HG02884 (cell line): ENCODE results near the gene GABBR2.

Source experiments
- ATAC-seq: cut with Tn5 transposase; IDR thresholded peaks from one replicate; pipeline ENCODE4 v1.9.1; 2021; ENCODE audit warnings: mild to moderate bottlenecking, moderate library complexity; ENCODE audit not compliant: unreplicated experiment

Gene GABBR2

DNA sequence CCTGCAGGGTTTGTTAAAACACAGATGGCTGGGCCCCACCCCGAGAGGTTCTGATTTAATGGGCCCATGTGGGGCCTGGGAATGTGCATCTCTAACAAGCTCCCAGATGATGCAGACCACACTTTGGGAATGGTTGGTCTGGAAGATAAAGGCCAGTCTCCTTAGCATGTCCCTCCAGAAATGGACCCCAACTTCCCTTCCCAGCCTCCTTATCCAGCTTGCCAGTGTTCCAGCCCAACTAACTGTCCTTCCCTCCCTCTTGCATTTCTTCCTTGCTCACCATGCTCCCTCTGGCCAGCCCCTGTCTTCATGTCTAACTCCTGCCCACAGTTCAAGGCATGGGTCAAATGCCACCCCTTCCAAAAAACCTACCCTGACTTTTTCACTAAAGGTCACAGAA lies 257.2 kb downstream of the GABBR2 start:
- ATAC-seq: no peak

DNA sequence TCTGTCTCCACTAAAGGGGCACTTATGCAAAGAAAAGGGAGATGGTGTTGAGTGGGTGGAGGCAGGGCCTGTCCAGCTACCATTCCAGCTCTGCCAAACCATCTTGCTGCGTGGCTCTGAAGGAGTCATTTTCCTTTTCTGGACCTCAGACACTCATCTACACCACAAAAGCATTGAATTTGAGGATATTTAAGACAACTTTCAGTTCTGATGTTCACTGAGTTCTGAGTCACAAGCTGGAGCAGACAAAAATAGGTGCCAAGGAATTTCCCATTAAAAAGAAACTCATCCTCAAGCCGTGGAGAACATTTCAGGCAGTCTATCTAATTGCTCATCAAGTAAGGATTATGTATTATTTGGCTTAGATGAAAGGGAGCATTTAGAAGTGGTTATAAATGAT lies 258.2 kb downstream of the GABBR2 start:
- no peak for ATAC-seq

DNA sequence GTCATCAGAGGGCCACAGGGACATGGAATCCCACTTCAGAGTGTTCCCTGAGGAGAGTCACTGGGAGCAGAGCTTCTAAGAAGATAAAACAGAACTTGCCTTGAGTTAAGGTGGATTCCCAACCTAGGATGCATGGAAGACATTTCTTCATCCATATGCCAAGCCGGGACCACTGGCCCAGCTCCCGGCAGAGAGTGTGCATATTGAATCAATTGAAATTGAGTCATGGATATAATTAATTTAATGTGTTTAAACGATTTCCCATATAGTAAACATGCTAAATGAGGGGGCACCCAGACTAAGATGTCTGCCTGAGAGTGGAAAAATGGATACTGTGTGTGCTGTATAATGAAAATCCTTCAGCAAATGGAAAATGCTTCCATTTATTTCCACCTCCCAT lies 258.9 kb downstream of the GABBR2 start:
- ATAC-seq: no peak

DNA sequence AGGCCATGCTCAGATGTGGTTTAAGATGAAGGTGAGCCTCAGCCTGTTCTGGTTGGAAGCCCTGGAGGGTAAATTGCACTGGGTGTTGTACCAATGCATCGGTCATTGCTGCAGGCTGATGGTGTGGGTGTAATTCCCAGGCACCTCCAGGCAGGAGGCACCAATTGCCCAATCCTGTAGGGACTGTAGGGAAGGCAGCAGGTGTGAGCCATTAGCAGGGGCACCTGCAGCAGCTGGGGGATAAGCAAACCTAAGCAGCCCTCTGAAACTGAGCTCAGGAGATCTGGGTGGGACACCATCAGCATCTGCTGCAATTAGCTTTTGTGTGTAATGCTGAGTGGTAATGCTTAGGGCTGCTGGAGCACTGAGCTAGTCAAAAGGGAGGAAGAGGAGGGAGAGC lies 263.2 kb downstream of the GABBR2 start:
- no peak for ATAC-seq

DNA sequence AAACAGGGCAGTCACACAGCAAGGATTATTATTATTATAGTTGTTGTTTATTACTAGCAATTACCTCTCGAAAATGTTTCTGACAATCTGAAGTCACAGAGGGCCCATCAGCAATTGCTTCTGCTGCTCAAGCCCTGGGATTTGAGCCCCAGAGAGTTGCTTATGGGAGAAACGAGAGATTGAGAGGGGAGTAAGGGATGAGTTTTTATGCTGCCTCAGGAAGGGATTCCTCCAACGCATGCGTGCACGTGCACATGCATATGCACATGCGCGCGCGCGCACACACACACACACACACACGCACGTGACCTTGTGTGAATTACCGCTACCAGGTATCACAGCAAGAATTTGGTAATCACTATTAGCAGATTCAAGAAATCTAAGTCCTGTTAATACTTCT lies 264.1 kb downstream of the GABBR2 start:
- ATAC-seq: no peak

DNA sequence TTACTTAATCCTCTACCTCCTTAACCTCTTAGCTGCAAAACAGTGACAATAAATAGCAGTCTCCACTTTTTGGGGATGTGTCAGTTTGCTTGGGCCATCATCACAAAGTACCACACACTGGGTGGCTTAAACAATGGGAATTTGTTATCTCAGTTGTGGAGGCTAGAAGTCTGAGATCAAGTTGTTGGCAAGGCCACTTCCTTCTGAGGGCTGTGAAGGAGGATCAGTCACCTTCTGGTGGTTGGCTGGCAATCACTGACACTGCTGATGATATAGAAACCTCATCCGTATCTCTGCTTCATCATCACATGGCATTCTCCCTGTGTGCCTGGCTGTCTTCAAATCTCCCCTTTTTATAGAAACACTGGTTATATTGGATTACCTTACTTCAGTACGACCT lies 266.2 kb downstream of the GABBR2 start:
- no peak for ATAC-seq

DNA sequence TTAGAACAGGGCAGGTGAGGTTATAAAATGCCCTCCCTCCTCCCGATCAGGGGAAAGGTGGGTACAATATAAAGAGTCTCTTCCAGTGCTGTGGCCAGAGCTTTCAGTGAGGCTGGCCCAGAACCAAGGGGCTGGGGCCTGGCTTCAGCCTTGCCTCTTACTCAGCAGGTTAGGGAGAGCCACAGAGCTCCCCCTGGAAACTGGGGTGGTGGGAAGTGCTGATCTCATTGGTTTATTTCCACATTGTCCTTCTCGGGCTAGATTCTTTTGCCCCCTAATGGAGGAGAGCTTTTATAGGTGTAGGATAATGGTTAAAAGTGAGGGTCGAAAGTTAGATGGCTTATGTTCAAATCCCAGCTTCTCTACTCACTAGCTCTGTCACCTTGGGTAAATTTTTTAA lies 266.6 kb downstream of the GABBR2 start:
- ATAC-seq: no peak

DNA sequence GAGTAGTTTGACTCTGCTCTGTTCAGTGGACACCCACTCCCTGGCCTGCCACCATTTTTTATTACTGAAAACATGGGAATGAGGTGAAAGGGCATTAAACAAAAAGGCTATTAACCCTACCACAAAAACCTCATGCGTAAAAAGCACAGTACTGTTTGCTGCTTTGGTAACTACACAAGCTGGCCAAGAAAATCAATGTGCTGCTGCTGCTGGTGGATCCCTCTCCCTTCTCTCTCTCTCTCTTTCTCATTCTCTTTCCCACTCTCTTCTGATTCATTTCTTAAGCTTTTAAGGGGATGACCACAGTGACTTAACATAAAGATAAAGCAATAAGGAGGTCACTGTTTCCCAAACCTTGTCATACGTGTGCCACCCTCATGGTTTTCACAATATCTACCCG lies 270.1 kb downstream of the GABBR2 start:
- no peak for ATAC-seq

DNA sequence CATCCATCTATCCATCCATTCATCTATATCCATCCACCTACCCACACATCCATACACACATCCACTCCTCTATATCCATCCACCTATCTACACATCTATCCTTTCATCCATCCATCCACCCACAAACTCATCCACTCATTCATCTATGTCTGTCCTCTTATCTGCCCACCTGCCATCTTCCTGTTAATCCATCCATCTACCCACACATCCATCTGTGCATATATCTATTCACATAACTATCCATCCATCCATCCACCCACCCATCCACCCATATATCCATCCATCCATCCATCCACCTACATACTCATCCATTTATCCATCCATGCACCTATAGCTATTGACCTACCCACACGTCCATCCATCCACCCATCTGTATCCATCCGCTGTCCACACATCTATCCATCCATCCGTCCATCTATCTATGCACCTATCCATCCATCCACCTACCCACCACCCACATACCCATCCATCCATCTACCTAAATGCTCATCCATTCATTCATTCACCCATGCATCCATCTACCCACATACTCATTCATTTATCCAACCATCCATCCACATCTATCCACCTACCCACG lies 271.2 kb downstream of the GABBR2 start:
- ATAC-seq: no peak

DNA sequence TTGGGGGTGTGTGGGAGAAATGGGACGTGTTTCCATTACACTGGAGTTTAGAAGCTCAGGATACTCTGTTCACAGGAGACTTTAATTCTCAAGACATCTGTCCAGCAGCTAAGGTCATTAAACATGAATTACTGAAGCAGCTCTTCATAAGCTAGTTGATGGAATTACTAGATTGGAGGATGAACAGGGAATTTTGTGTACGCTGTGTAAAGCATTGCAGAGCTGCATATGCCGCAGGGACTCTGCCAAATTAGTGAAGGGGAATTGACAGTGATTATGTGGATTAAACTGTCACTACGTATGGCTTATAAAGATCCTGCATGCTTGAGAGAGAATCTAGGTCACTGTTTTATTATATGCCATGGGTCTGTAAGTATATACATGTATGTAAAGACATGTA lies 275.8 kb downstream of the GABBR2 start:
- no peak for ATAC-seq

DNA sequence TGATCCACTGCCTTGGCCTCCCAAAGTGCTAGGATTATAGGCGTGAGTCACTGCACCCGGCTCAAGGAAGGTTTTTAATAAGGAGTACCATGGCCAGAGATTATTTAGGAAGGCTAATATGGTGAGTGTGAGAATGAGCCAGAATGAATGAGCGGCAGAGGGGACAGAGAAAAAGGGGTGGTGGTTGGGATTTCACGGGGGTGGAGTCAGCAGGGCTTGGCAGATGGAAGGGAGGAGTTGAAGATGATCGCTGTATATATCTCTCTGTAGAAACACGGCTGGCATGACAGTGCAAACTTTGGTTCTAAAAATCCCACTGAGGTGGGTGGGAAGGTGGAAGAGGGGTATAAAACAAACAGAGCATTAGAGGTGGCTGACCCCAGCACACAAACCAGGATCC lies 276.6 kb downstream of the GABBR2 start:
- ATAC-seq: no peak

DNA sequence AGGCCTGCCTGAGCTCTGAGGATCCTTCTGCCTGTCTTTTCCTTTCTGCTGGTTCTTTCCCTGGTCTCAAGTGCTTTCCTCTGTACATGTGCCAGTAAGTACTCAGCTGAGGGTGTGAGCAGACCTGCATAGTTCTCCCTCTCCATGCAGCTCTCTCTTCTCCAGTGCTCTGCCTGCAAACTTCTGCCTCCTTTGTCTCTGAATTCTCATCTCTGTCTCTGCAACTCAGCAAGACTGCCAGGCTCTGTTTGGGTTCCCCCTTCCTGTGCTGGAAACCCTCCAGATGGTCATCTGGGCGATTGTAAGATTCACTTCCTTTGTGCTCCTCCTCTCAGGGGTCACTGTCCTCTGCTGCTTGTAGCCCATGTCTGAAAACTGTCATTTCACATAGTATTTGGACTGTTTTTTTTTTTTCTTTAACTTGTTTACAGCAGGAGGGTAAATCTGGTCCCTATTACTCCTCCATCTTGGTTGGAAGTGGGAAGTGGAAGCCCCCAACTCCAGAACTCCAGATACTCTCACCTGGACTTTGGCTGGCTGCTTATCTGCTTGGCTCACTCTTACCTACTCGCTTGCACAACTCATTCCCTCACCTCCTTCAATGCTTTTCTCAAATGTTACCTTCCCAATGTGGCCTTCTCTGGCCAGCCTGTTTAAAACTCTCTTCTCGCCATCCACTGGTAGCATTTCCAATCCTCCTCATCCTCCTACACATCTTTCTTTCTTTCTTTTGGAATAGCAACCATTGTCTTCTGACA lies 278.0 kb downstream of the GABBR2 start:
- no peak for ATAC-seq

DNA sequence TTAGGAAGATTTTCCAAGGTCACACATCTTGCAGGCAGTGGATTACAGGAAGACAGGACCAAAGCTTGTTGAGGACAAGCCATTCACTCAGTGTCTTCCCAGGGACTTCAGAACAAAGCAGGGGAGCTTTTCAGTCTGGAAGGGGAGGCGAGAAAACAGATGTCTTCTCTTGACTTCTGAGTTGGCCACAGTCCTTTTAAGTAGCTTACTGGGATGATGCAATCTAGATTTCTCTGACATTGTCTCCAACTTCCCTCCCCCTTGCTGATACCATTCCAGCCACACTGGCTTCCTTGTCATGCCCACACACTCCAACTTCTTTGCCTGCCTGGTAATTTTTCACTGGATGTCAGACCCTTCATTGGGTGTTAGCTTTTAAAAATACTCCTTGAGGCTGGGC lies 279.1 kb downstream of the GABBR2 start:
- ATAC-seq: no peak

DNA sequence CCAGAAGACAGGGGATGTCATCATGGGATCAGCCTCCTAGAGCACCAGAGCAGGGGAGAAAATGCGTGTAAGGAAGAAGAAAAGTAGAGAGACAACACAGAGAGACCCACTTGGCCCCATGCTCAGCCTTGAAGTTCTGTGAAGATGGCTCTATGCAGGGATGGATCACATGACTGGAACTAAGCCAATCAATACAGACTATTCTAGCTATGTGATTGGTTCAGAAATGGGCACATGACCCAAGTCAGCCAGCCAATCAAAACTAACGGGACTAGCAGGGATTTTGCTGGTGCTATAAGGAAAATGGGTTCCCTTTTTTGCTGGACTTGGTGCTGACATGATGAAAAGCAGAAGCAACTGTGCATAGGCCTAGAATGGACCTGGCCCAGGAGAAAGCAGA lies 280.3 kb downstream of the GABBR2 start:
- ATAC-seq: no peak

DNA sequence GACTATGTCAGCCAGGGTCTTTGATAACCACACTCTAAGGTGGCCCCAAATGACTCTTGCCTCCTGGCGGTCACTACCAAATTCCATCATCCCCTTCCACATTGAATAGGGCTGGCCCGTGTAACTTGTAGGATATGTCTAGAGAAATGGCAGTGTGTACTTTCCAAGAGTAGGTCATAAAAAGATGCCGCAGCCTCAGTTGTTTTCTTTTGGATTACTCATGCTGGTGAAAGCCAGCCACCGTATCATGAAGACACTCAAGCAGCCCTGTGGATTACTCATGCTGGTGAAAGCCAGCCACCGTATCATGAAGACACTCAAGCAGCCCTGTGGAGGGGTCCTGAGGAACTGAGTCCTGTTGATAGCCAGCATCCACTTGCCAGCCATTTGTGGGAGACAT lies 281.2 kb downstream of the GABBR2 start:
- no peak for ATAC-seq

DNA sequence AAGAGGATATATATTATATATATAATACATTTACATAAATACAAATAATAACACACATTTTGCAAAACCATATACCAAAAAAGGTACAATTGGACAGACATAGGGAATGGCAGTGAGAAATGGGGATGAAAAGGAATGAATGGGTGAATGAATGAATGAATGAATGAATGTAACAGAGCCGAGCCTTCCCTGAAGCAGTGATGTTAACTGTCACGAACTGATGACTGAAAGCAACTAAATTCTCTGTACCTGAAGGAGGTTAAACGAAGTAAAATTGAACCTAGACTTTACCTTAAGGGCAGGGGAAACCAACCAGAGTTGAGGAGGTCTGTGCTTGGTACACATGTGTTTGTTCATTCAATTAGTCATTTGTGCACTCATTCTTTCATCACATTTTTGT lies 283.7 kb downstream of the GABBR2 start:
- ATAC-seq: no peak

DNA sequence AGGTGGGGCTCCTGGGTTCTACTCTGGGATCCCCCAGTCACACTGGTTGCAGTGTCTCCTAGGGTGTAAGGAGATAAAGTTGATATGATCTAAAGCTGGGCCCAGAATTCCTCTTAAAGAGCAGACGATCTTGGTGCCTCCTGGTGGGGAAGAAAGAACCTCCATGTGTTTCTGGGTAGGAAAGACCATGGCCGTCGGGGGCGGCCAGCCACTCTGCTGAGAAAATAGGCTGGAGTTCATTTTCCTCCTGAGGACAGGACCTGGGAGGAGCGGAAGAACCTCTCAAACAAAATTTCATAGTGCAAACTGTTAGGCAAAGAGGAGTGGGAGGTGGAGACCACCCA lies 289.5 kb downstream of the GABBR2 start:
- ATAC-seq: no peak

DNA sequence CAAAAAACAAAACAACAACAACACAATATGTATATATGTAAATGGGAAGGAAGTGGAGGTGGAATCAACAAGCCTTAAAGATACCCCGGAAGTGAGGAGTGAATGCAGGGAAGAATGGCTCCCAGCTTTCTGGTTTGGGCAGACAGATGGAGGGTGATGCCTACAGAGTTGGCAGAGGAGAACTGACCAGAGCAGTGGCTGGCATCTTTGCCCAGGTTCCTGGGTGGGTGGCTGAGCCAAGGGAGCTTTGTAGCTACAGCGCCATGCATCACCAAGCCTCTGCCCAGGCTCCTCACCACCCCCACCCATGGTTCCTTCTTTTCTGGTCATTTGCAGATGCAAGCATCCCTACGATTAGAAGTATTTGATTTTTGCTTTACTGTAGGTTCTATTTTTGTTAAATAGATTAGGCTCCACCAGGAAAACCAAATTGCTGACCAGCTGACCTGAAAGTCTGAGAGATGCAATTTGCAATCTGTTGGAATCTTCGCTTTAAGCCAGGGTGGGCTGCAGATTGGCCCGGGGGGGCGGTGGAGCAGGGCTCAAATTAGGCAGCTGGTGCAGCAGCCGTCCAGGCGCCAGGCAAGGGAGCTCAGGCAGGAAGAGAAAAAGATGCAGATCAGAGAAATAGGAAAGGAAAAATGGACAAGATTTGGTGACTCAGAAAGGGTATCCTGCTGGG lies 290.0 kb downstream of the GABBR2 start:
- no peak for ATAC-seq

DNA sequence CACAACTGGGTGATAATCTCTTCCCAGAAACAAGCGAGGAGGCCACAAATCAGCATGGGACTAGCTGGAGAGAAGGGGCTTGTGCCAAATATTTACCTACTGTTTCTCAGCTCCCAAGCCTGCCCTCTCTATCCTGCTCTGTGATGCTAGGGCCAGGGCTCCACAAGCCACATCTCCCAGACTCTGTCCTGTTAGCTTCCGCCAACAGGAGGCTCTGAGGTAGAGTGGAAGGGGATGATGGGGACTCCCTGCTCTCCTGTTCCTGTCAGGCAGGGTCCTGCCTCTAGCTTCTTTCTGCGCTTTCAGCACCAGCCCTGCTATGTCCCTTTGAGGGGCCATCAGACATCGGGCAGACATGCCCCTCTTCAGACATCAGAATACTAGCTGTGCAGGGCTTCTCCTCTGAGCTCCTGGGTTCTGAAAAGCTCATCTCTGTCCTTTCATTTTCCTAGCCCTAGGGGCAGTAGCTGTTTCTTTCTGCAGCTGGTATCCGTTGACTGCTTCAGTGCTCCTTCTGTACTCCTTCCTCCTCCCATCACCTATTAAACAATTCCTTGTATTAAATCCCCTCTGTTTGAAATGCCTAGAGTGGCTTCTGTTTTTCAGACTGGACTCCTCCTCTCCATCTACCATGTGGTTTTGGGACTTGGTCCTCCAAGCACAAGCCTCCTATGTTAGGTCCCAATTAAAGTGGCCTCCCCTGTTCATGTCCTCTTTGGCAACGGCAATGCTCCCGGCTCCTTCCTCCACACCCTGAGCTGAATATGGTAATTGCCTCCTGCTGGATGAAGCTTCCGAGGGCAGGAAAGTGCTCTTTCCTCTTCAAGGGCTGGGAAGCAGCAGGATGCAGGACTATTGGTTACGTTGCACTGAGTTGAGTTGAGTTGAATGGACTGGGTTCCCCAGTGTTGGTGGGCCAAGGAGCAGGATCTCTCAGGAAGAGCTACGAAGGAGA lies 292.2 kb downstream of the GABBR2 start:
- ATAC-seq: no peak

DNA sequence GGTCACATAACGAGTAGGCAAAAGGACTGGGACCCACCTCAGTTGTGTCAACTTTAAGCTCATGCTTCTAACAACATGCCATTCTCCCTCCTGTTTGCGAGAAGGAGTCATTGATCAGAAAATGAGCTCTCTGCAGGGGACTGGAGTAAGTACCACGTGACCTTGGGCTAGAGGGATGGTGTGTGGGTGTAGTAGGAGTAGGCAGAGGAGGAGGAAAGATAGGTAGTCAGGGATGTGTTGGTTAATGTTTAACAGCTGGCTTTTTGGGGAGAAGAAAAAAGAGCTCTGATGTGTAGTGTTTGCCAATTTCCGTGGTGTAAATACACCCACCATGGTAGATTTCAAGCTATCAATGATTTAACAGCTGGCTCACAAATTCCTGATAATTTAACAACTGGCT lies 293.0 kb downstream of the GABBR2 start:
- no peak for ATAC-seq

DNA sequence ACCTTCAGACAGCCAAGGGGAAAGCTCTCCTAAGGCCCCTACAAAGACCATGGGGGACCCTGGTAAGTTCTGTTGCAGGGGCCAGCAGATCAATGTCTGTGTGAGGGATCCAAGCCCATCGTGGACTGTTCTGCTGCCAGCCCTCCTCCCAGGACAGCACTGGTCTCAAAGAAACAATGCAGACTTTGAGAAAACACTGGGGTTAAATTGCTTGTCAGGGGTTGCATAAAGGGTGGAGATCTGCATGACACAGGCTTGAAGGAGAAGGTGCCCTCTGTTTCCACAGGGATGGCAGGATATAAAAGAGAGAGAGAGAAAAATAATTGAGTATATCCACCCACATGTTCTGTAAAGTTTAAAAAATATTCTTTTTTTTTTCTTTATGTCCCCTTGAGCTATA lies 295.7 kb downstream of the GABBR2 start:
- ATAC-seq: no peak
